Tibial nerve (tissue), 4 donors: ENCODE measurements around the gene REV3L.

Experiments
- CTCF ChIP-seq, 5 experiments: fragments of 200-600 bp in 3 of 5; fragments of 450-650 bp in 2 of 5; sonication (generic) in 3 of 5; IDR thresholded peaks; one replicate each; pipeline ENCODE4 v1.5.1; 2016 to 2019; ENCODE audit warnings: antibody characterized with exemption in 5 of 5, mild to moderate bottlenecking in 3 of 5, moderate library complexity in 2 of 5
- EP300 ChIP-seq, 2 donors: sonication (generic); formaldehyde crosslinking; IDR thresholded peaks; one replicate each; pipeline ENCODE4 v1.6.1; 2017; ENCODE audit warnings: antibody characterized with exemption in 2 of 2, mild to moderate bottlenecking in 1 of 2
- POLR2A ChIP-seq, 2 donors: fragments of 450-650 bp; IDR thresholded peaks; one replicate each; pipeline ENCODE4 v1.6.1; 2017; ENCODE audit warnings: antibody characterized with exemption in 2 of 2, mild to moderate bottlenecking in 2 of 2, moderate library complexity in 2 of 2

- no peak for TF ChIP-seq CTCF (IDR thresholded peaks at IDR 0.05)
- no peak for TF ChIP-seq POLR2A (IDR thresholded peaks at IDR 0.05)
- TF ChIP-seq EP300 (IDR thresholded peaks at IDR 0.05) = peak in 1 of 2 donors; percentile 67
Observed at GRCh38 chr6:111487661-111488060, 4.6 kb upstream of the REV3L start.
